HG03565 (cell line): ENCODE measurements around the gene ZNF280D.
"Not testable (repeated sequence)": the region's sequence is repeated elsewhere in the genome, so short reads cannot be mapped to it uniquely, and the experiment has no call there.

Experiments
- ATAC-seq: cut with Tn5 transposase; IDR thresholded peaks from one replicate; pipeline ENCODE4 v1.9.1; 2021; ENCODE audit warnings: mild to moderate bottlenecking, moderate library complexity; ENCODE audit not compliant: unreplicated experiment

Gene ZNF280D, protein sequence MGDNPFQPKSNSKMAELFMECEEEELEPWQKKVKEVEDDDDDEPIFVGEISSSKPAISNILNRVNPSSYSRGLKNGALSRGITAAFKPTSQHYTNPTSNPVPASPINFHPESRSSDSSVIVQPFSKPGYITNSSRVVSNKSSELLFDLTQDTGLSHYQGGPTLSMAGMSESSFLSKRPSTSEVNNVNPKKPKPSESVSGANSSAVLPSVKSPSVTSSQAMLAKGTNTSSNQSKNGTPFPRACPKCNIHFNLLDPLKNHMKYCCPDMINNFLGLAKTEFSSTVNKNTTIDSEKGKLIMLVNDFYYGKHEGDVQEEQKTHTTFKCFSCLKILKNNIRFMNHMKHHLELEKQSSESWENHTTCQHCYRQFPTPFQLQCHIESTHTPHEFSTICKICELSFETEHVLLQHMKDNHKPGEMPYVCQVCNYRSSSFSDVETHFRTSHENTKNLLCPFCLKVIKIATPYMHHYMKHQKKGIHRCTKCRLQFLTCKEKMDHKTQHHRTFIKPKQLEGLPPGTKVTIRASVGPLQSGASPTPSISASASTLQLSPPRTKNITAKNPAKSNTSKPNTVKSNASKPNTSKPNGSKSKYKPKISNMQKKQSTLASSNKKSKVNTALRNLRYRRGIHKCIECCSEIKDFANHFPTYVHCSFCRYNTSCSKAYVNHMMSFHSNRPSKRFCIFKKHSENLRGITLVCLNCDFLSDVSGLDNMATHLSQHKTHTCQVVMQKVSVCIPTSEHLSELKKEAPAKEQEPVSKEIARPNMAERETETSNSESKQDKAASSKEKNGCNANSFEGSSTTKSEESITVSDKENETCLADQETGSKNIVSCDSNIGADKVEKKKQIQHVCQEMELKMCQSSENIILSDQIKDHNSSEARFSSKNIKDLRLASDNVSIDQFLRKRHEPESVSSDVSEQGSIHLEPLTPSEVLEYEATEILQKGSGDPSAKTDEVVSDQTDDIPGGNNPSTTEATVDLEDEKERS

DNA sequence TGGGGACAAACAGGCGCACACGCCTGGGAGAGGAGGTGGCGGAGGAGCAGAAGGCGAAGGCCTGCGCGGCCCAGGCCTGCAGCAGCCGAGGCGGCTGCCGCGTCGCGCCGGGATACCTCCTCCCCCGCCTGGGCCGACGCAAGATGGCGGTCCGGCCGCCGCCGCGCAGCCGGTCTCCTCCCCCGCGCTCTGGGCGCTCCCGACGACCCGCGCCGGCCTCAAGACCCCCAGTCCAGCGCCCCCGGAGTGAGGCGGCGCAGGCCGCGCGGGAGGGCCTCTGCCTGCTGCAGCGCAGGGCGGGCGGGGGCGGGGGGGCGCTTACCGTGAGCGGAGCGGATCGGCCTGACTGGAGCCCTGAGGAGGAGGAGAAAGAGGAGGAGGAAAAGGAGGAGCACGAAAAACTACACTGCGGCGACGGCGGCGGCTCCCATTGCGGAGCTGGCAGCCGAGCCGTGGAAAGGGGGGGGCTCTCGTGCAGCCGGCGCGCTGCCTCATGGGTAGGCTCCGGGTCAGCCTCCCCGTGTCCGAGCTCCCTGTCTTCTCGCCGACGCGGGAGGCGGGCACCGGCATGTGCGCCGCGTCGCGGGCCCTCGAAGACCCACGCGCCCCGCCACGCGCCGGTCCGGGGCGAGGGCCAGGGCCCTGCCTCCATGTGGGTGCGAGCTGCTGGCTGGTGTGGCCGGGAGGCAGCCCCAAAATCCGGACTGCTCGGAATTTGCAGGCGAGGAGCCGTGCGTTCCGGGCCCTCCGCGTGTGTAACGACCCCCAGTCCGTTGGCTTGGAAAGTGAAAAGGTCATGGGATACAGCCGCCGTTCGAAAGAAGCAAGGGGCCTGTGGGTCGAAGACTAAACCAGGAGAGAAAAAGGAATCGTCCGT lies at the start of gene ZNF280D:
Gene ZNF280D (minus strand): TSS at position 374 of the 877 bp plus-strand sequence. CDS start 26,400 bp downstream, outside the sequence.
- peak; percentile 67 for ATAC-seq

DNA sequence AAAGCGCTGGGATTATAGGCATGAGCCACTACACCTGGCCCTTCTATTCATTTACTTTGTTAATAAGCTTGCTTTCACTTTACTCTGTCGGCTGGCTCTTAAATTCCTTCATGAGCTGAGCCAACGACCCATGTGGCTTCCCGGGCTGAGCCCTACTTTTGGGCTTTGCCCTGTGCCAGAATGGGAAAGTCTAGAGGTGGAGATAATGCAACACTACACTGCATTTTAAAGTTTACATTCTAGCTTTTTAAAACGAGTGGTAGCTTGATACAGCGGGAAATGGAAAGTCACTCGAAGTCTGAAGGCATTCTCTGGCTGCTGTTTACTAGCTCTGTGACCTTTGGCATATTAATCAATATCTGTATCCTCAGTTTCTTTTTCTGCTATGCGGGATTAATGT lies 49.0 kb upstream of the ZNF280D start:
- ATAC-seq, result no peak

DNA sequence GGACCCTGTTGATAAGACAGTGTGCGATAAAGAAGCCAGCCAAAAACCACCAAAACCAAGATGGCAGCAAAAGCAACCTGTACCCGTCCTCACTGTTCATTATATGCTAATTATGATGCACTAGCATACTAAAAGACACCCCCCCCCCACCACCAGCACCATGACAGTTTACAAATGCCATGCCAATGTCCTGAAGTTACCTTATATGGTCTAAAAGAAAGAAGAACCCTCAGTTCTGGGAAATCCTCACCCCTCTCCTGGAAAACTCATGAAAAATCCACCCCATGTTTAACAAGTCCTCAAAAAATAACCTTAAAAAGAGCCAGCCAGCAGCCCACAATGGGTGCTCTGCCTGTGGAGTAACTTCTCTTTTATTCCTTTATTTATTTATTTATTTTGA lies 48.4 kb upstream of the ZNF280D start:
- ATAC-seq, result no peak

DNA sequence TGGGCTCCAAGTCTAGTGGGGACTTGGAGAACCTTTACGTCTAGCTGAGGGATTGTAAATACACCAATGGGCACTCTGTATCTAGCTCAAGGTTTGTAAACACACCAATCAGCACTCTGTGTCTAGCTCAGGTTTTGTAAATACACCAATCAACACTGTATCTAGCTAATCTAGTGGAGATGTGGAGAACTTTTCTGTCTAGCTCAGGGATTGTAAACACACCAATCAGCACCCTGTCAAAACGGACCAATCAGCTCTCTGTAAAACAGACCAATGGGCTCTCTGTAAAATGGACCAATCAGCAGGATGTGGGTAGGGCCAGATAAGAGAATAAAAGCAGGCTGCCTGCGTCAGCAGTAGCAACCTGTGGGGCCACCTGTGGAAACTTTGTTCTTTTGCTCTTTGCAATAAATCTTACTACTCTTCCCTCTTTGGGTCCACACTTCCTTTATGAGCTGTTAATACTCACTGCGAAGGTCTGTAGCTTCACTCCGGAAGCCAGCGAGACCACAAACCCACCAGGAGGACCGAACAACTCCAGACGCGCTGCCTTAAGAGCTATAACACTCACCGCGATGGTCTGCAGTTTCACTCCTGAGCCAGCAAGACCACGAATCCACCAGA lies 46.9 kb upstream of the ZNF280D start:
- not testable (repeated sequence) for ATAC-seq

DNA sequence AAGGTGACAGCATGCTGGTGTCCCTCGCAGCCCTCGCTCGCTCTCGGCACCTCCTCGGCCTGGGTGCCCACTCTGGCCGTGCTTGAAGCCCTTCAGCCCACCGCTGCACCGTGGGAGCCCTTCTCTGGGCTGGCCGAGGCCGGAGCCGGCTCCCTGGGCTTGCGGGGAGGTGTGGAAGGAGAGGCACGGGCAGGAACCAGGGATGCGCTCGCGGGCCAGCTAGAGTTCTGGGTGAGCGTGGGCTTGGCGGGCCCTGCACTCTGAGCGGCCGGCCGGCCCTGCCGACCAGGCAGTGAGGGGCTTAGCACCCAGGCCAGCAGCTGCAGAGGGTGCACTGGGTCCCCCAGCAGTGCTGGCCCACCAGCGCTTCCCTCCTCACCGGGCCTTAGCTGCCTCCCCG lies 46.1 kb upstream of the ZNF280D start:
- ATAC-seq, result not testable (repeated sequence)

DNA sequence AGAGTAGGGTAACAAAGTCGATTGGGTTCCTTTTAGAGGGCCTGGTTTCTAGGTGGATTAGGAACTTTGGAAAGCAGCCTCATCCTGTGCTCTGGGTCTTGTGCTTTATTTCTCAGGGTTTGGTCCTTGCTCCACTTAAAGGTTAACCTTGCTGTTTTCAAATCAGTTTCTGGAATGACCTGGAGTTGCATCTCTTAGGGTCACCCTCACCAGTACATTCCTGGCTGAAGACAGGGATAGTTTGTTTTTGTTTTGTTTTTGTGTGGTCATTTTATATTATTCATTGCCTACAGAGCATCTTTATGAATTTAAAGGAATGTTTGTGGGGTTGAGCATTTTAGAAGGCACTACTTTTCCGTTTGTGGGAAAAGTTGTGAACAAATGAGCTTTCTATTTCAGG lies 45.5 kb upstream of the ZNF280D start:
- ATAC-seq, result no peak

DNA sequence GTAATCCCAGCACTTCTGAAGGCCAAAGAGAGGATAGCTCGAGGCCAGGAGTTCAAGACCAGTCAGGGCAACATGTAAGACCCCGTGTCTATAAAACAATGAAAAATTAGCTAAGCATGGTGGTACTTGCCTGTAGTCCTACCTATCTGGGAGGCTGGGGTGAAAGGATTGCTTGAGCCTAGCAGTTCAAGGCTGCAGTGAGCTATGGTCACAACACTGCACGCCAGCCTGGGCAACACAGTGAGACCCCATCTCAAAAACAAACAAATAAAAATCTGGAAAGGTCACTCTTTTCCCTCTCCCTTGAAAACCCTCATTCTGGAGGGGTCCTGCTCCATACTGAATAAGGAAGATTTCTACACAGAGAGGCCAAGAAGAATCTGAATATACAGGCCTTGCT lies 43.5 kb upstream of the ZNF280D start:
- no peak for ATAC-seq

DNA sequence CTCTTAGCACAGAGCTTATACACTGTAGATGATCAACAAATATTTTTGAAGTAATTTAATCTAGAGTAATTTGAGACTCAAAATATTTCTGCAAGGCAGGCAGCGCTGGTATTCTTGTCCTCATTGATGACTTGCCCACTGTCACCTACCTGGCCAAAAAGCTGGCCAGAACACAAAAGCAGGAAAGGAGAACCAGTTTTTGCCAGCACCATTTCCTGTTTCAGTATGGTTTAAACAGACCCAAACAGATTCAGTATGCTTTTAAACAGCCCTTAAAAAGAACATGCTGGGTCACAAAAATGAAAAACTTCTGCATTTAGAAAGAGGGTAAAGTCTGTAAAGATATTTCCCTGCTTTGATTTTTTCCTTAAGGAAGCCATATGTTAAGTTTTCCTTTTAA lies 42.3 kb upstream of the ZNF280D start:
- no peak for ATAC-seq

DNA sequence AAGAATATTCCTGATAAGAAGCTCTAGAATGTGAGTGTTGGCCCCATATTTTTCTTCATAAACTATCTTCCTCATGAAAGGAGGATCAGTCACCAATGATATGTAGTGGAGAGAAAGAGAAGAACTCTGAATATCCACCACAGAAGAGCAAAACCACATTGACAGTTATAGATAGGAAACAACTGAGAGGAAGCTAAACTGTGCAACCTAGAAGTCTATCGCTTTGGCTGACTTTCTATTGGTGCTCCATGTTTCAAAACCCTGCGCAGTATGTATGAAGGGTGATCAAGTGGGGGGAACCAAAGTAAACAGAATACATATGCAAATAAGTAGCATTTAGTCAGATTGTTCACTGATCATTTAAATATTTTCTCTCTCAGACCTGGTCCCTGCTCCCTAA lies 41.0 kb upstream of the ZNF280D start:
- ATAC-seq, result no peak

DNA sequence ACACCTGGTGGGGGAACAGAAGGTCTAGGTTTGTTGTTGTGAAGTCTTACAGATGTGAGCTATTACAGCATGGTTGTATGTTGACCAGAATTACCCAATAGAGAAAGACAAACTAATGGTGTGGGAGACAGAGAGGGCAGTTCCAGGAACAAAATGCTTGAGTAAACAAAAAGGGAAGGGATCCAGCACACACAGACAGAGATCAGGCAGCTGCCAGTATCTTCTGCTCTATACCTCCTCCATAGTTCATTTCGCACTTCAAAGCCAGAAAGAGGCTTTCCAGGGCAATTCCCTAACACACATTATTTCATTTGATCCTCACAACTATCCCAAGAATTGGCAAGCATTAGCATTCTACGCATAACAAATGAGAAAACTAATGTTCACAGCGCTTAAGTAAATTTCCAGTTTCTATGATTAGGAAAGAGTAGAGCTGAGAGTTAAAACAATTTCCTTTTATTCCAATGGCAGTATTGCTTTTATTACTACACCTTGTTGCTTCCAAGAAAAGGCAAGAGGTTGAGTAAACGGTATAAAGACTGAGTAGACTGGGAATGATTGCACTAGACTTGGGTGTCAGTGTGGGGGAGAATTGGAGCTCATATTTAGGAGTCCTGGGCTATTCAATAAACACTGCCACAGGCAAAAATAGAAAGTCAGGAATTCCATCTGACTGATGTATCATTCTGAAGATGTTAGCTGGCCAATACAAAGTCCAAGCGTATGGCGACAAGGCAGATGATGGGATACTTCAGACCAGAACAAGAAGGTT lies 39.7 kb upstream of the ZNF280D start:
- ATAC-seq, result no peak

DNA sequence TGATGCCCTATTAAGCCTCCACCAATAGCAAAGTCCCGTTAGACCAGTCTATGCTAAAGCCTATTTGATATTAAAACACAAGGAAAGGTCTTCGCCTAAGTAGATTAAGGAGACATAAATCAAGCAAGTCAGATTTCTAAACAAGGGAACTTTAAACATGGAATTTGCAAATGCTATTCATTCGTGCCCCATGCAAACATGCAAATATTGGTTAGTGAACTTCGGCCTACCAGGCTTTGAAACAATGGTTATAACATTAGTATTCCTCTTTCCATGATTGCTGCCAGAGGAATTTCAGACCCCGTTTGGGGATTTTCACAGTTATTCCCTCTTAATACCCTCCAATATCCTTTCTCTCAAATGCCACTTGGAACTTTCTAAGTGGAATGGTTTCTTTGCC lies 36.9 kb upstream of the ZNF280D start:
- no peak for ATAC-seq

DNA sequence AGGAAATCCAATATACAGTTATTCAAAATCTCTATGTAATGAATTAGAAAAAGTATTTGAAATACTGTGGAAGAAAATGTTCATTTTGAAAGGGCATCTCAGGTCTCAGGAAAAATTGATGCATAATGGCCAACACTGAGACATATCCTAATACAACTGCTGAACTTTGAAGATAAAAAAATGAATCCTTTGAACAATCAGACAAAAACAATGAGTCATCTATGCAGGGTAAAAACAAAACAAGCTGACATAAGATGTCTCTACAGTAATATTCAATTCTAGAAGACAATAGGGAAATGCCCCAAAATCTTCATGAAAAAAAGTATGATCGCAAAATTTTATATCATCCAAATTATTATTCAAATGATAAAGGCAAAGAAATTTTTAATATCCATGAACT lies 34.0 kb upstream of the ZNF280D start:
- no peak for ATAC-seq

DNA sequence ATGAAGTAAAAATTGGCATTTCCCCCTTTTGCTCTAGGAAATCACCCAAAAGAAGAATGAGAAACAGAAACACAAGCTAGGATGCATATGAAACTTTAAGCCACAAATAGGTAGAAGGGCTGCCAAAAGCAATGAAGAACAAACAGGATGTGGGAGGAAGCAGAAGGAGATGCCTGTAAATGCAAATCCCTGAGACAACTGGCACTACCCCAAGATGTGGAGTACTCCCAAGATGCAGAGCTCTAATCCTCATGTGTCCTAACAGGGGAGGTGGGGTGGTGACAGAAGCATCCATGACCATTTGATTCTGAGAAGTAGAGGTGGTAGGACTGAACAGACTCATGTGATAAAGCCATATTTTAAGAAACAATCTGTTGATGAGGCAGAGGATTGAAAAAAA lies 31.9 kb upstream of the ZNF280D start:
- no peak for ATAC-seq

DNA sequence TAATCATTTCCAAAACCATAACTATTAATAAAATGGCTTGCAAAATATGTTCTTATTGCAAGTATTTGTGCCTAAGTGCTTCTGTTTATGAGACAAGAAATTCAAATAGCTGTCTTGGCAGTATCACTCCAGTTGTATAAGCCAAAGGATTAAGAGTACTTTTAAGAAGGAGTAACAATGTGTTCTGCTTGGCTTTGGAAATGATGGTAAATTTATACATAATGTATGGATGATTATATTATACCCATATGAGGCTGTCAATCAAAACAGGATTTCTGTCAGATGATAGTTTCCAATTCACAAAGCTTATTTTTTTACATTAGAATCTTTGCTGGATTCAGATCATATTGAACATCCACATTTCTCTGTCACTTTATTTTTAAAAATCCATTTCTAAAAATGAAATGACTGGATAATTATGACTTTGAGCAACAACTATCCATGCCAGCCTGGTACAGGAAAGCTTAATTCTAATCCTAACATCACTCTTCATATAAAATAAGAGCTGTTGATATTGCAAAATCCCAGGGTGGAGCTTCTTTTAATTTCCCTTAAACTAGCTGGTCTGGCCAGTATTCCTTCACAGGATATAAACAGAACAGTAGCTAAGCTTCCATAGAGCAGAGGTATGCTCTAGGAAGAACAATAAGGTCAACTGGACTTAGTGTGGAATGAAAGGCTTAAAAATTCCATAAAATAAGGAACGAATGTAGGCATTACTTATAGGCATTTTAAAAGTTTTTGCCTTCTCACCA lies 30.0 kb upstream of the ZNF280D start:
- ATAC-seq, result no peak

DNA sequence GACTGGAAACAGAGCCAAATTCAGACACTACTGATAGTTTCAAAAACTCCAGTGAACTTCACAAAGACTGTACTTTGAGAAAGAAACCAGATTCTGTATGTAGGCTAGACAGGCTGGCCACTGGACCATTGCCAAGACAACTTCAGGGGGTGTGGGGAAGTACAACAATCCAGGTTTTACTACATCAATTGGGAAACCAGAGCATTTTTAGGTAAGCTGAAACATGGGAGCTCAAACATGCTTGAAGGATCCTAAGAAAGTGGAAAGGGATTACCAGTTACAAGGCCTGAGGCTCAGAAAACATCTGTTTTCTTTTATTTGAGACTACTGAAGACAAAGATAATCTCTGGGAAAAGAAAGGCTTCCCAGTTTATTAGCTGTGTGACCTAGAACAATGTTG lies 26.9 kb upstream of the ZNF280D start:
- no peak for ATAC-seq

DNA sequence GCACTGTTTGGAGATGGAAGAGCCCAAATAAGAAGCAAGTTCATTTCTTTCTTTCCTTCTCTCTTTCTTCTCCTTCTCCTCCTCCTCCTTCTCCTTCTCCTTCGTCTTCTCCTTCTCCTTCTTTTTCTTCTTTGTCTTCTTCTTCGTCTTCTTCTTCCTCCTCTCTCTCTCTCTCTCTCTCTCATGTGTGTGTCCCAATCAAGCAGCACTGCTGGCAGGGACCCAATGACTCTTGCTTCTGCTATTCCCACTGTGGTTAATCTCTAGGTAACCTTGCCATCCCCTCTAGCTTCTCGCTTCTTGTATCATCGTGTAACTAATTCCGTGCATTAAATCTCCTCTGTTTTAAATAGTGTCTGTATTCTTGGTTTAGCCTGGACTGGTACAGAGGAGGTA lies 26.1 kb upstream of the ZNF280D start:
- no peak for ATAC-seq

DNA sequence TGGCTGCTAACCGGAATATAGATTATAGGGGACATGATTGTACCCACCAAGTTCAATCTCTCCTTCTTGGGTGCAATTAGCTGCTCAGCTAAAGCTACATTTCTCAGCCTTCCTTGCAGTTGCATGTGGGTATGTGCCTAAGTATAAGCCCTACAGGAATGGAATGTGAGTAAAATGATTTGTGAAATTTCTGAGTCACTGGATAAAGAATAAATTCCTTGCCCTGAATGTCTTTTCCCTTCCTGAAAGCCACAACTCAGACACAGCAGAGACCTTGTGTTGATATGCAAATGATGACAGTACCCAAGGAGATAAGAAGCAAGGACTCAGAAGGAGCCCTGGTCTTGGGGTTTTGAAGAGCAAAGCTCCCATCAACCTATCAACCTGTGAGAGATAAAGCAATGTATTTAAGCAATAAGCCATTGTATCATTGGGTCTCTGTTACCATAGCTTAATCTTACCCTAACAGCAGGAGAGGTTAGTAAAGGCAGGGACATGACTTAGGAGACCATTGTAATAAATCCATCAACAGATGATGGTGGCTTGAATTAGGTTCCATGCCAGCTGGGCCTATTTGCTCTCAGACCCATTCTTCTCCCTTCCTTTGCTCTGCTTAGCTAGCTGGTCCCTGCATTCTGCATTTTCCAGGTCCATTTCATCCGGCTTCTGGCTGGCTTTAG lies 25.6 kb upstream of the ZNF280D start:
- no peak for ATAC-seq

DNA sequence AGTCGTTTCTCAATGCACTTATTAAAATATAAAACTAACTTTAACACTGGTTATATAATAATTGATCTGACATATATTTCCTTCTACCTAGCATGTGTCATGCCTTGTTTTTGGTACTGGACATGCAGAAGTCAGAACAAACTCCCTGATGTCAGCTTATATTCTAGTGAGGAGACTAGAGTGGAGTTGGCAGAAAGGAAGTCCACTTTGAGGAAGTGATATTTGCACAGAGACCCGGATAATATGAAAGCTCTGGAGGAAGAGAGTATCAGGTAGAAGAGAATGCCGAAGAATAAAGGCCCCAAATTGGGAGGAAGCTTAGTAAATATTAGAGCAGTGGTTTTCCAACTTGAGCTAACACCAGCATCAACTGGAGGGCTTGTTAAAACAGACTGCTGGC lies 24.6 kb upstream of the ZNF280D start:
- no peak for ATAC-seq
